Measurements from ENCODE around the gene CCDC51. TPM values are rescaled to one million over a fixed set of nuclear protein-coding genes. Genes with fewer than 3 reads are reported as not detected.

Gene CCDC51, protein sequence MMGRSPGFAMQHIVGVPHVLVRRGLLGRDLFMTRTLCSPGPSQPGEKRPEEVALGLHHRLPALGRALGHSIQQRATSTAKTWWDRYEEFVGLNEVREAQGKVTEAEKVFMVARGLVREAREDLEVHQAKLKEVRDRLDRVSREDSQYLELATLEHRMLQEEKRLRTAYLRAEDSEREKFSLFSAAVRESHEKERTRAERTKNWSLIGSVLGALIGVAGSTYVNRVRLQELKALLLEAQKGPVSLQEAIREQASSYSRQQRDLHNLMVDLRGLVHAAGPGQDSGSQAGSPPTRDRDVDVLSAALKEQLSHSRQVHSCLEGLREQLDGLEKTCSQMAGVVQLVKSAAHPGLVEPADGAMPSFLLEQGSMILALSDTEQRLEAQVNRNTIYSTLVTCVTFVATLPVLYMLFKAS
- total RNA-seq, result 10 to 100 TPM in 3 of 4 donors, 1 to 10 TPM in 1; 8.3 to 19.8 (median 16.1) TPM

DNA sequence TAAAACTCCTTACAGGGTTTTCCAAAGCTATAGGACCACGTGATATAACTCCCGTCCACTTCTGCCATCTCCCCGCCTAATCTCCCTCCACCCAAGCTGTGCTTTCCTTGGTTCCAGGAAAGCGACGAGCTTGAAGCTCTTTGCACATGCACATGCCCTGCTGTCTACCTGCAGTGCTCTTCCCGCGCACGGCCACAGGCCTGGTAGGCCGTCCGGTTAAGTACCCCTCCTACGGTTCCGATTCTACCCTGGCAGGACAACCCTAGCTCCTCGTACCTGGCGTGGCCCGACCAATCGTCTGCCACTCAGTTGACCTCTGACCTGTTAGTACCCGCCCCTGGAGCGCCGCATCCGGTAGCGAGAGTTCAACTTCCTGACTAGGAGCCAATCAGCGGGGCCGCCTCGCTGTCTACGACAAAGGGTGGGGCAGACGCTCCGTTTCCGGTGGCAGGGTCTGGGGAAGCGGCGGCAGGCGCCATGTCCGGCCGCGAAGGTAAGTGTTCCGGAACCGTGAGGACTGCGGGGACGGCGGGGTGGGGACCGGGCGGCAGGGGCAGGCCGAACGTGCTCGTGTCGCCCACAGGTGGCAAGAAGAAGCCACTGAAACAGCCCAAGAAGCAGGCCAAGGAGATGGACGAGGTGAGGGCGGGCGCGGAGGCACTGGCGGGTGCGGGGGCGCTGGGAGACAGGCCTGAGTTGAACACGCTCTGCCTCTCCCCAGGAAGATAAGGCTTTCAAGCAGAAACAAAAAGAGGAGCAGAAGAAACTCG, at the start of gene CCDC51, which contains the start of gene TMA7:
Gene CCDC51, minus strand, starts transcription at position 300 of the 770 bp plus-strand sequence. CDS start 4,991 bp downstream, outside the sequence.
Gene TMA7, plus strand, starts transcription at position 438 of the 770 bp plus-strand sequence. Its CDS starts 40 bp downstream, at position 478.
- TF ChIP-seq, protein P1, sequence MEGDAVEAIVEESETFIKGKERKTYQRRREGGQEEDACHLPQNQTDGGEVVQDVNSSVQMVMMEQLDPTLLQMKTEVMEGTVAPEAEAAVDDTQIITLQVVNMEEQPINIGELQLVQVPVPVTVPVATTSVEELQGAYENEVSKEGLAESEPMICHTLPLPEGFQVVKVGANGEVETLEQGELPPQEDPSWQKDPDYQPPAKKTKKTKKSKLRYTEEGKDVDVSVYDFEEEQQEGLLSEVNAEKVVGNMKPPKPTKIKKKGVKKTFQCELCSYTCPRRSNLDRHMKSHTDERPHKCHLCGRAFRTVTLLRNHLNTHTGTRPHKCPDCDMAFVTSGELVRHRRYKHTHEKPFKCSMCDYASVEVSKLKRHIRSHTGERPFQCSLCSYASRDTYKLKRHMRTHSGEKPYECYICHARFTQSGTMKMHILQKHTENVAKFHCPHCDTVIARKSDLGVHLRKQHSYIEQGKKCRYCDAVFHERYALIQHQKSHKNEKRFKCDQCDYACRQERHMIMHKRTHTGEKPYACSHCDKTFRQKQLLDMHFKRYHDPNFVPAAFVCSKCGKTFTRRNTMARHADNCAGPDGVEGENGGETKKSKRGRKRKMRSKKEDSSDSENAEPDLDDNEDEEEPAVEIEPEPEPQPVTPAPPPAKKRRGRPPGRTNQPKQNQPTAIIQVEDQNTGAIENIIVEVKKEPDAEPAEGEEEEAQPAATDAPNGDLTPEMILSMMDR (IDR thresholded peaks at IDR 0.05; ENCODE audit: low read depth), result no peak

DNA sequence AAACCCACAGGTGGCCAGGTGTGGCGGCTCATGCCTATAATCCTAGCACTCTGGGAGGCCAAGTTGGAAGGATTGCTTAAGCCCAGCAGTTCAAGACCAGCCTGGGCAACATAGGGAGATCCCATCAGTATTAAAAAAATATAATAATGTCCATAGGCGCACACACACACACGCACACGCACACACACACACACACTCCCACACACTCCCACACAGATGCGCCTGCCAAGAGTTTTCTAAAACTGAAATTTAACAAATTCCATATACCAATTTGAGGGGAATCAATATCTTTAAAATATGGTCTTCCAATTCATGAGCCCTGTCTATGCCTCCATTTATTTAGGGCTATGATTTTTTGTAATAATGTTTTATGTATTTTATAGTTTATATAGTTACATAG, 47.0 kb upstream of the CCDC51 start:
- TF ChIP-seq, protein P1 (IDR thresholded peaks at IDR 0.05; ENCODE audit: low read depth), result no peak

DNA sequence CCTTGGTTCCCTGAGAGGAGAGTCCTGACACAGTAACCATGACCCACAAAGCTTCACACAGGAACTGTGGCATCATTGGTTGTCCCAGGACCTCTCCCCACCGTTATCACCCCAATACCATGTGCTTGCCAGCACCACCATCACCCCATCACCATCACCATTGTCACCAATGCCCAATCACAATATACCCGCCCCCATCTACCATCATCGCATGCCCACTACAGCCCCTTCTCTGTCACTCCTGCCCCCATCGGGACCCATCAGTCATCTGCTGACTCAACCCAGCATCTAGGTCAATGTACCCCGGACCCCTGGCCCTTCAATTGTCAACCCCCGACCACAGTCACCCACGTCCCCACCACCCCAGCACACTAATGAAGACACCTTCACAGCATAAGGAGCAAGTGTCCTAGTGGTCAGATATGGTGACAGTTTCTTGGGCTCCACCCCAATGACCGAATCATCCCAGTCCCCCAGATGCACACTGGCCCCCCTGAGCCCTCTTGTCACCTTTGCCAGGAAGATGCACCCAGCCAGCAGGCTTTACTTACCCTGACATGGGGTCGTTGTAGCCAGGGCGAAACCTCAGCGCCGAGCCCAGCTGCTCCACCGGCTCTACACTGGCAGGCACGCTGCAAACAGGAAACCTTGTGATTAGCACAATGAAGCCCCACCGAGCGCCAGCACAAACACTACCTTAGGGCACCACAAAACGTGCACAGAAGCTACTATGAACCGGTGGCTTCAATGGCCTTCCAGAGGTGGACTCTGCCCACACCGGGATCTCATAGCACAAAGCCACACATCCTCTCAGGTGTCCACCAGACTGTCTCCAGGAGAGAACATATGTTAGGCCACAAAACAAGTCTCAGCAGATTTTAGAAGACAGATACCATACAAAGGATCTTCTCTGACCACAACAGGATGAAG, 39.0 kb upstream of the CCDC51 start:
- TF ChIP-seq, protein P1 (IDR thresholded peaks at IDR 0.05; ENCODE audit: low read depth), result no peak

DNA sequence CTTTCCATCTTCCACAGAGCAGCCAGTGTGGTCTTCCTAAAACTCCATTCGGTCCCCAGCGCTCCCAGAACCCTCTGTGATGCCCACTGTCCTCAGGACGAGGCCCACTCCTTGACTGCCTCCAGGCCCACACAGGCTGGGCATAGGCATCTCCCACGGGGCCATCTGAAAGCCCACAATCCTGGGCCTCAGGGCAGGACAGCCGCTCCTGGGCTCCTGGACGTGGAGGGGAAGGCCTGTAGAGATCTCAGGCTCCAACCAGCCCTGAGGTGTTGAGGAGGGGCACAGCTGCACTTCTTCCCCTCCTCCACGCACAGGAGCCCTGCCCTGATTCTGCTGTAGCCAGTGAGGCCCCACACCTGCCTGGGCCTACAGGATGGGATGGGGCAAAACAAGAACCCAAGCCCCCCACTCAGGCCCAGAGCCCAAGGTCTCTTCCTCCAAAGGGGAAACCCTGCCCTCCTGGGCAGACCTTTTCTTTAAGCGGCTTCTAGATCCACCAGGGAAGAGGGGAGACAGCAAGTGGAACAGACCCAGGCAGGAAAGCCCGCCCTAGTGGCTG, 38.1 kb upstream of the CCDC51 start:
- TF ChIP-seq, protein P1 (IDR thresholded peaks at IDR 0.05; ENCODE audit: low read depth), result no peak

DNA sequence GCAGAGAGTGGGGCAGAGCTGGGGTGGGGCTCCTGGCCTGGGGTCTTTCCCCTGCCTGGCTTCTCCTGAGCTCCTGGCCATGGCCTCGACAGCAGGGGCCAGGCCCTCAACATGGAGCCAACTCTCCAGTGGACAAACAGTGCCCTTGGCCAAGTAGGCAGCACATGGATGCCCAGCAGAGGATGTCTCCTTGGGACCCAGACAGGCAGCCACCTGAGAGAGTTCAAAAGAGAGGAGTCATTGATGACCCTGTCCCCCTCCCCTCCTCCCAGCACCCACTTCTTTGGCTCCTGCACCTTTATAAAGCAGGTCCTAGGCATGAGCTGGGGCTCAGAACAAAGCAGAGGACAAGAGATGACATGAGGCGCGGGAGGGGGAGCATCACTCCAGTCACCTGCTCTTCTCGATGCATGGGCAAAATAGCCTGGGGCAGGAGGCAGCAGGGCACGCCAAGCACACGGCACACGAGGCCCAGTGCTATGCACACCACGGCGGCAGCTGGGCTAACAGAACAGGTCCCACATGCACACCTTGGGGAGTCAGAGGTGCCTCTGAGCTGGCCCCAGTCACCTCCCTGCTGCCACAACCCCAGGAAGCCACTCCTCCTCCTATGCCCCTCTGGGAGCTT, 36.6 kb upstream of the CCDC51 start:
- TF ChIP-seq, protein P1 (IDR thresholded peaks at IDR 0.05; ENCODE audit: low read depth), result no peak

DNA sequence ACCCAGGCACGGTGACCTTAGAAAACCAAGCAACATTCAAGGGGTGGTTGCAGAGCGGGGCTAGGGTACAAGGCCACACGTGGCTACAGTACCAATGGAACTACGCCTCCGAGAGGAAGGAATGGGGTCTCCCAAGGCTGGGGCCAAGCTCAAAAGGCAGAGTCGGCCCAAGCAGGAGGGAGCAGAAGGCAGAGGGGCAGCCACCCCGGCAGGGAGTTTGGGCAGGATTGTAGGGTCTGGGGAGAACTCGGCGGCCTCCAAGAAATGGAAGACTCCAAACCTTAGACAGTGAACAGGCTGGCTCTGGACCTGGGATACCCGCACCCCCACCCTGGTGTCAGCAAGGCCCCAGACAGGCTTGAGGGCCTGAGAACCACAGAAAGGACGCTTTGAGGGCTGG, 35.3 kb upstream of the CCDC51 start:
- TF ChIP-seq, protein P1 (IDR thresholded peaks at IDR 0.05; ENCODE audit: low read depth), result no peak

Measured in subcutaneous adipose tissue (tissue), 4 donors.